ENCODE data around the gene NUDT2.
"Not testable (repeated sequence)": the region's sequence is repeated elsewhere in the genome, so short reads cannot be mapped to it uniquely, and the experiment has no call there.

The NUDT2 gene

DNA sequence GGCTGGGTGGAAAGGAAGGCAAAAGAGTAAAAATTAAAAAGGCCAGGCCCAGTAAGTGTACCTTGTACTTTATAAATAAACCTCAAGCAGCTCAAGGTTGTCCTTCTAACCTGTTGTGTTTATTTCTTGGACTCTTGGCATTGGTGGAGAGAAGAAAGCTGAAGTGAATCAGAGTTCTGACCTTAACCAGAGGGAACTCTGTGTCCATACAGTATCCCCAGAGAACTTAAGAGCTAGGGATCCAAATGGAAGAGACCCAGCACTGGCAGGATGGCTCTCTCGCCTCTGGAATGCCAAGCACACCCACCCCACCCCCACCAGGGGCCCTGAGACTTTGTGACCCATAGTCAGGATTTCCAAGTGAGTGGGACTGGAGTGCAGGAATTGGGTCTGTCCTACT is 14.2 kb downstream of the NUDT2 start:
- no peak for DNase-seq (ENCODE audit: low spot score)
- CTCF ChIA-PET: interaction anchor here (0.6 to 0.7 kb wide), 2 partner anchors 121 to 260 kb away, joined by 3 to 4 read pairs; no protein-coding TSS in a partner anchor
- H3K27ac ChIP-seq: no peak overlapping the region
- TF ChIP-seq, protein P1, sequence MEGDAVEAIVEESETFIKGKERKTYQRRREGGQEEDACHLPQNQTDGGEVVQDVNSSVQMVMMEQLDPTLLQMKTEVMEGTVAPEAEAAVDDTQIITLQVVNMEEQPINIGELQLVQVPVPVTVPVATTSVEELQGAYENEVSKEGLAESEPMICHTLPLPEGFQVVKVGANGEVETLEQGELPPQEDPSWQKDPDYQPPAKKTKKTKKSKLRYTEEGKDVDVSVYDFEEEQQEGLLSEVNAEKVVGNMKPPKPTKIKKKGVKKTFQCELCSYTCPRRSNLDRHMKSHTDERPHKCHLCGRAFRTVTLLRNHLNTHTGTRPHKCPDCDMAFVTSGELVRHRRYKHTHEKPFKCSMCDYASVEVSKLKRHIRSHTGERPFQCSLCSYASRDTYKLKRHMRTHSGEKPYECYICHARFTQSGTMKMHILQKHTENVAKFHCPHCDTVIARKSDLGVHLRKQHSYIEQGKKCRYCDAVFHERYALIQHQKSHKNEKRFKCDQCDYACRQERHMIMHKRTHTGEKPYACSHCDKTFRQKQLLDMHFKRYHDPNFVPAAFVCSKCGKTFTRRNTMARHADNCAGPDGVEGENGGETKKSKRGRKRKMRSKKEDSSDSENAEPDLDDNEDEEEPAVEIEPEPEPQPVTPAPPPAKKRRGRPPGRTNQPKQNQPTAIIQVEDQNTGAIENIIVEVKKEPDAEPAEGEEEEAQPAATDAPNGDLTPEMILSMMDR (conservative IDR thresholded peaks at IDR 0.05; ENCODE audit: low read depth): no peak
- POLR2A ChIA-PET (ENCODE audit: low non-redundant PET): no interaction called here

DNA sequence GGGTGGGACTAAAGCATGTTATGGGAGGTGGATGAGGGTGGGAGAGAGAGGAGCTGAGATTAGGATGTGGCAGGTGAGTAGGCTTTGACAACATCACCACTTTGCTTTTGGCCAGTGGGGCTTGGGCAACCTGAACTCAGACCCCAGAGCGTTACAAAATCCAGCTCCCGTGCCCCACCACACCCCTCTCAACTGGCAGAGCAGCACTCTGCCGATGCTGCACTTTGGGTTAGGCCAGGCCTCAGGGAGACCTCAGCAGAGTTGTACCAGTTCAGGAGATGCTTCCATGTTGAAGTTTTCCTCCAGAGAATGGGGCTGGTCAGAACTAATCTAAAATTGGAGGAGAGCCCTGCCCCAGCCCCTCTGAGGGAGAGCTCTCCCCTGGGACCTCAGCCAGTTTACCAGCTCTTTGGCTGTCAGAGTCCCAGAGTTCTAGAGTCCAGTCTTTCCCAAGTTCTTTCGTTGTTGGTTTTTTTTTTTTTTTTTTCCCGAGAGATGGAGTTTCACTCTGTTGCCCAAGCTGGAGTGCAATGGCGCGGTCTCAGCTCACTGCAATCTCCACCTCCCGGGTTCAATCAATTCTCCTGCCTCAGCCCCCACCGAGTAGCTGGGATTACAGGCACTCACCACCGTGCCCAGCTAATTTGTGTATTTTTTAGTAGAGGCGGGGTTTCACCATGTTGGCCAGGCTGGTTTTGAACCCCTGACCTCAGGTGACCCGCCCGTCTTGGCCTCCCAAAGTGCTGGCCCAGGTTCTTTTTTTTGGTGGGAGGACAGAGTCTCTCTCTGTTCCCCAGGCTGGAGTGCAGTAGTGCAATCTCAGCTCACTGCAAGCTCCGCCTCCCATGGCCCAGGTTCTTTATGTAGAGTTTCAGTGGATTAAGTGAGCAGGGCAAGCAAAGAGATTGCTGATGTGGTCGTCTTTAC is 17.8 kb downstream of the NUDT2 start:
- ChIA-PET CTCF (interaction anchor here (0.6 to 1.0 kb wide), 4 partner anchors 57 to 829 kb away, joined by 3 to 7 read pairs (median 4); no protein-coding TSS in a partner anchor), POLR2A (ENCODE audit: low non-redundant PET) (no interaction called here)
- DNase-seq (ENCODE audit: low spot score): no peak
- TF ChIP-seq, protein P1 (conservative IDR thresholded peaks at IDR 0.05; ENCODE audit: low read depth): no peak
- no peak overlapping the region for H3K27ac ChIP-seq

DNA sequence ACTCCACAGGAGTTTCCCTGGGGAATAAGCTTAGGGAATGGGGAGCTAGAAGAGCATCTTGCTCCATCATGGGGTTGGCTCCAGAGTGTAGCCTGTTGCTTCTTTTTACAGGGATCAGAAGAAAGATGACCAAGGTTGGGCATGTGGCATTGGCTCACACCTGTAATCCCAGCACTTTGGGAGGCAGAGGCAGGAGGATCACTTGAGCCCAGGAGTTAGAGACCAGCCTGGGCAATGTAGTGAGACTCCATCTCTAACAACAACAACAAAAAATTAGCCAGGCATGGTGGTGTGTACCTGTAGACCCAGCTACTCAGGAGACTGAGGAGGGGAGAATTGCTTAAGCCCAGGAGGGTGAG is 18.4 kb downstream of the NUDT2 start:
- CTCF ChIA-PET: interaction anchor here (0.7 to 1.0 kb wide), 2 partner anchors 56 to 829 kb away, joined by 4 to 7 read pairs; no protein-coding TSS in a partner anchor

DNA sequence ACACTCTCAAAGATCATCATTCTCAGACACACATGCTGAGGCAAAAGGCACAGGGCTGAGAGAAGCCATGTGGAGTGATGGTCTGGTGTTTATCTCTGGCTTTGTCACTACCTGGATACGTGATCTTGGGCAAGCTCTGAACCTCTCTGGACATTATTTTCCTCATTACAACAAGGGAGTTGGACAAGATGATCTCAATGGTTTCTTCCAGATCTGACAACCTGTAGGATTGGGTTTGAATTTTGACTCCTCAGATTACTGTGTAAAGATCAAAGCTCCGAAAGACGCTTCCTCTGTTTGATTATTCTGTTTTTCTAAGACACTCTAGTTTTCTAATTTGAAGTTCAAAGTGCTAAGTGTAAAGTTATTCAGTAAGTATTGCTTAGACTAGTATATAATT is 20.0 kb downstream of the NUDT2 start:
- POLR2A ChIA-PET (ENCODE audit: low non-redundant PET): no interaction called here
- no peak for DNase-seq (ENCODE audit: low spot score)
- no peak overlapping the region for H3K27ac ChIP-seq
- CTCF ChIA-PET: interaction anchor here (0.6 kb wide), 1 partner anchor 91 kb away, joined by 6 read pairs; no protein-coding TSS in a partner anchor
- TF ChIP-seq, protein P1 (conservative IDR thresholded peaks at IDR 0.05; ENCODE audit: low read depth): no peak

More for the DNA sequence above, 18.4 kb downstream of the NUDT2 start:
- POLR2A ChIA-PET (ENCODE audit: low non-redundant PET): no interaction called here
- no peak overlapping the region for H3K27ac ChIP-seq
- no peak for DNase-seq (ENCODE audit: low spot score)
- TF ChIP-seq, protein P1 (conservative IDR thresholded peaks at IDR 0.05; ENCODE audit: low read depth): no peak

DNA sequence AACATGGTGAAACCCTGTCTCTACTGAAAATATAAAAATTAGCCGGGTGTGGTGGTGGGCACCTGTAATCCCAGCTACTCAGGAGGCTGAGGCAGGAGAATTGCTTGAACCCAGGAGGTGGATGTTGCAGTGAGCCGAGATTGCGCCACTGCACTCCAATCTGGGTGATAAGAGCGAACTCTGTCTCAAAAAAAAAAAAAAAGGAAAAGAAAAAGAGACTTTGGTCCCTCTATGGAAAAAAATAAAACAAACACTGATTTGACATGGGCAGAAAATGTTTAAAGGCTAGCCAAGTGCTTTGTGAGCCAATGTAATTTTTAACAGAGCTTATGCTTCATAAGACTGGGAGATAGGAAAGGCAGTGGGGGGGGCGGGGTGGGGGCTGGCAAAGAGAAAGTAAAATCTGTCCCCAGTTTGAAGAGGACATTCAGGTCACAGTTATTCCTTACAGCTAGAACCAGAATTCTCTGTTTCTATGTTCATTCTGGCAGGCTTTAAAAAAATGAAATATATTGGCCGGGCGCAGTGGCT is 22.8 kb downstream of the NUDT2 start:
- POLR2A ChIA-PET (ENCODE audit: low non-redundant PET); CTCF ChIA-PET; DNase-seq (ENCODE audit: low spot score); H3K27ac ChIP-seq: not testable (repeated sequence)

DNA sequence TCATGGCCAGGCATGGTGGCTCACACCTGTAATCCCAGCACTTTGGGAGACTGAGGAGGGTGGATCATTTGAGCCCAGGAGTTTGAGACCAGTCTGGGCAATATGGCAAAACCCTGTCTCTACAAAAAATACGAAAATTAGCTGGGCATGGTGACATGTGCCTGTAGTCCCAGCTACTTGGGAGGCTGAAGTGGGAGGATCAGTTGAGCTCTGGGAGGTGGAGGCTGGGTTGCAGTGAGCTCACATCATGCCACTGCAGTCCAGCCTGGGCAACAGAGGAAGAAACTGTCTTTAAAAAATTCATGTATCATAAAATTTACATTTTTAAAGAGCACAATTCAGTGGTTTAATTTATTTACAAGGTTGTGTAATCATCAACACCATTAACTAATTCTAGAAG is 23.6 kb downstream of the NUDT2 start:
- POLR2A ChIA-PET (ENCODE audit: low non-redundant PET); CTCF ChIA-PET; DNase-seq (ENCODE audit: low spot score); H3K27ac ChIP-seq: not testable (repeated sequence)

DNA sequence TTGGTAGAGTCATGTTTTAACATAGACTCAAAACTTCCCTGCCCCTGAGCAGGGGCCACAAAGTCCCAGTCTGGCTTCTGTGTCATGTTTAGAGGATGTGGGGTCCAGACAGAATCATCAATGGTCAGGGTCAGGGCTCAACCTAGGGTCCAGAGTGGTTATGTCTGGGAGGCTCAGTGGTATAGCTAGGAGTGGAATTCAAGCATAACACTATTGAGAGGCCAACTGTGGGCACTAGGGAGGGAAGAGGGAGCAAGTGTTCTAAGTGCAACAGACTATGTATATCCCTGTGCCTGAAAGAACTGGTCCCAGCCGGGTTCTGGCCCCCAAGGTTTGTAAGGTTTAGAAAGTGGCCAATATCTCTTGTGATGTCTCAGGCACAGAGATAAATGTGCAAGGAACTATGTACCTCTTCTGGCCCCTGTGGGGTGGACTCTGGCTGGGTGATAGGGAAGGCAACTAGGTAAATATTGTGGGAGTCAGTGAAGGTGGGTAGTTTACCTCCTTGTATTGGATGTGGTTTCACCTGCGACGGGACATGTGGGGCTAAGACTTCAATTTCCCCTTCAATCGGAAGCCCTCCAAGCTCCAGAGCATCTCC is 33.3 kb downstream of the NUDT2 start:
- H3K27ac ChIP-seq: no peak overlapping the region
- TF ChIP-seq, protein P1 (conservative IDR thresholded peaks at IDR 0.05; ENCODE audit: low read depth): no peak
- ChIA-PET CTCF (no interaction called here), POLR2A (ENCODE audit: low non-redundant PET) (no interaction called here)
- no peak for DNase-seq (ENCODE audit: low spot score)
